K562 (cell line): ENCODE data around the gene TPO. TPM values are rescaled to one million over a fixed set of nuclear protein-coding genes. Genes with fewer than 3 reads are reported as not detected.

Experiments used
- ATAC-seq: fragments of 200-7000 bp; cut with Tn5 transposase; 3 replicates; pipeline ENCODE4 v1.9.1; 2020; ENCODE audit warnings: moderate library complexity
- BruUV-seq: library from RNA; stranded (reverse); fragments of 400-500 nt; replicated peaks from 2 replicates; lab custom pipeline; 2021; lab: Mats Ljungman, UMichigan
- CTCF ChIA-PET: fragments of 300-600 bp; formaldehyde crosslinking; extraction: SDS; loops from one replicate; lab custom pipeline; 2021; ENCODE audit warnings: low intra/inter-chr PET ratio; lab: Yijun Ruan, JAX
- POLR2A ChIA-PET: fragments of 300-600, 350-650 bp; sonication (Branson Sonifier 250); formaldehyde crosslinking; extraction: SDS; loops from one replicate; lab custom pipeline; 2021; ENCODE audit warnings: antibody characterized with exemption, inconsistent platforms; lab: Yijun Ruan, JAX
- DNase-seq, 4 experiments: peaks; one replicate each; pipeline versions ENCODE4 v3.0.0 to v3.0.0-alpha.2; 2011 to 2018; ENCODE audit warnings: low spot score in 3 of 4, mixed read lengths in 3 of 4; ENCODE audit errors: extremely low read depth in 1 of 4
- FAIRE-seq: peaks from 2 replicates; lab custom pipeline; 2011; peaks lifted over from hg19 to GRCh38; lab: Jason Lieb, UNC
- H2AFZ ChIP-seq: 2 replicates; pipeline ENCODE4 v1.6.0; 2011; ENCODE audit warnings: low read depth, low read length, control low read depth, inconsistent platforms
- H3K27ac ChIP-seq: fragments of 200-600 bp; 3 replicates; pipeline ENCODE4 v1.8.0; 2011; ENCODE audit warnings: low read depth, mild to moderate bottlenecking, control low read depth, inconsistent platforms, low read length, moderate library complexity, mixed read lengths; ENCODE audit errors: extremely low read depth
- H3K27me3 ChIP-seq, 2 experiments: fragments of 300-600 bp in 1 of 2; 2 replicates in 1 of 2; 3 replicates in 1 of 2; pipeline versions ENCODE4 v1.6.0 to v1.8.0; 2011; ENCODE audit warnings: inconsistent platforms in 2 of 2, low read length in 2 of 2, mild to moderate bottlenecking in 1 of 2, mixed read lengths in 1 of 2, moderate library complexity in 1 of 2; ENCODE audit not compliant: control insufficient read depth in 2 of 2, insufficient read depth in 2 of 2
- H3K36me3 ChIP-seq: fragments of 300-600 bp; 3 replicates; pipeline ENCODE4 v1.8.0; 2011; ENCODE audit warnings: mild to moderate bottlenecking, low read length, inconsistent platforms; ENCODE audit not compliant: control insufficient read depth, insufficient read depth
- H3K4me1 ChIP-seq, 2 experiments: fragments of 200-600 bp in 1 of 2; replicated peaks in 1 of 2; 2 replicates in 1 of 2; 3 replicates in 1 of 2; pipeline versions ENCODE4 v1.5.1 to v1.8.0; 2011; ENCODE audit warnings: inconsistent platforms in 2 of 2, low read length in 2 of 2, mild to moderate bottlenecking in 1 of 2, mixed read lengths in 1 of 2, moderate library complexity in 1 of 2; ENCODE audit not compliant: control insufficient read depth in 2 of 2, insufficient read depth in 2 of 2
- H3K4me2 ChIP-seq: 2 replicates; pipeline ENCODE4 v1.6.1; 2011; ENCODE audit warnings: low read length, control low read depth, inconsistent platforms, mixed read lengths; ENCODE audit not compliant: insufficient read depth
- H3K4me3 ChIP-seq: fragments of 200-600 bp; sonication (generic), shearing (Covaris generic); 2 replicates; pipeline ENCODE4 v1.5.1; 2016; ENCODE audit warnings: control low read depth, inconsistent platforms
- H3K79me2 ChIP-seq: fragments of 200-600 bp; 3 replicates; pipeline ENCODE4 v1.8.0; 2011; ENCODE audit warnings: low read length, inconsistent platforms; ENCODE audit not compliant: control insufficient read depth, insufficient read depth
- H3K9ac ChIP-seq, 2 experiments: 2 replicates each; pipeline versions ENCODE4 v1.6.0 to v1.6.1; 2011; ENCODE audit warnings: low read depth in 2 of 2, low read length in 2 of 2, control low read depth in 1 of 2, inconsistent platforms in 1 of 2, mild to moderate bottlenecking in 1 of 2, mixed read lengths in 1 of 2; ENCODE audit not compliant: insufficient read depth in 1 of 2
- H3K9me1 ChIP-seq: one replicate; pipeline ENCODE4 v1.6.0; 2011; ENCODE audit warnings: inconsistent platforms, mild to moderate bottlenecking, low read length, moderate library complexity; ENCODE audit not compliant: control insufficient read depth, insufficient read depth
- H3K9me3 ChIP-seq: replicated peaks from 2 replicates; pipeline ENCODE4 v1.5.1; 2011; ENCODE audit warnings: low read depth, low read length, inconsistent platforms; ENCODE audit not compliant: control insufficient read depth, insufficient read depth
- H4K20me1 ChIP-seq: replicated peaks from 2 replicates; pipeline ENCODE4 v1.6.1; 2011; ENCODE audit warnings: low read length, inconsistent platforms, mixed read lengths; ENCODE audit not compliant: control insufficient read depth, insufficient read depth
- DACH1 ChIP-seq: fragments of 450-650 bp; IDR thresholded peaks from 2 replicates; pipeline ENCODE4 v1.6.1; 2018; ENCODE audit not compliant: partially characterized antibody
- MEF2A ChIP-seq: IDR thresholded peaks from 2 replicates; pipeline ENCODE4 v1.6.1; 2011; ENCODE audit warnings: low read depth, mild to moderate bottlenecking, low read length, moderate library complexity; ENCODE audit not compliant: control insufficient read depth
- ZBTB26 ChIP-seq: fragments of 450-650 bp; formaldehyde crosslinking; IDR thresholded peaks from 2 replicates; pipeline ENCODE4 v1.4.0; 2022; ENCODE audit warnings: missing genetic modification characterization
- ZNF239 ChIP-seq: fragments of 250-450 bp; sonication (Bioruptor Pico); IDR thresholded peaks from 2 replicates; pipeline ENCODE4 v1.4.0; 2020; ENCODE audit warnings: mild to moderate bottlenecking
- WGBS: fragments of 100-300 bp; shearing (Covaris generic); methylation state at CpG from one replicate; pipeline ENCODE4 v1.1.6; 2016; ENCODE audit warnings: low coverage, mixed read lengths; ENCODE audit not compliant: insufficient coverage; ENCODE audit errors: missing lambda C conversion rate; 5-methylcytosine and 5-hydroxymethylcytosine counted together
- in situ Hi-C: fragments of 300-500 bp; cut with MboI; formaldehyde crosslinking; loops from 4 replicates; pipeline ENCODE4 v1.15.0; 2018; ENCODE audit warnings: inconsistent platforms, mixed read lengths
- intact Hi-C: fragments of 100-400 bp; cut with micrococcal nuclease; formaldehyde crosslinking; loops from 2 replicates; pipeline ENCODE4 v1.14.2; 2022
- polyA plus RNA-seq, 8 experiments: library from polyadenylated mRNA; depleted of rRNA in 4 of 8; stranded (reverse) in 5 of 8; unstranded in 3 of 8; fragments of >200 nt; fragmentation: Nextera tagmentation in 2 of 8; fragmentation: Illumina TruSeq in 1 of 8; extraction: Ambion mirVana in 2 of 8; extraction: Trizol in 1 of 8; gene quantifications; 2 replicates each; pipeline versions ENCODE4 v1.2.1 to v1.2.3, GENCODE V29; 2011 to 2014; ENCODE audit warnings: inconsistent platforms in 1 of 8, missing spikeins in 1 of 8
- total RNA-seq, 7 experiments: library from RNA; depleted of rRNA in 6 of 7; stranded (reverse); fragments of >200 nt in 6 of 7; fragmentation: Illumina TruSeq in 2 of 7; extraction: Trizol in 2 of 7; gene quantifications; 2 replicates each; pipeline versions ENCODE4 v1.2.1 to v1.2.3, GENCODE V29; 2011 to 2021; ENCODE audit warnings: low replicate concordance in 1 of 7
- TF ChIP-seq, protein P1 (sequence below): sonication (generic); formaldehyde crosslinking; IDR thresholded peaks from 2 replicates; pipeline ENCODE4 v1.8.1; 2022; ENCODE audit warnings: missing genetic modification reagents

TPO gene
- total and polyA plus RNA-seq, 9 of the 15 experiments (the other 6 are each of a cell fraction or from before 2014, with no cell fraction given) = not detected

DNA sequence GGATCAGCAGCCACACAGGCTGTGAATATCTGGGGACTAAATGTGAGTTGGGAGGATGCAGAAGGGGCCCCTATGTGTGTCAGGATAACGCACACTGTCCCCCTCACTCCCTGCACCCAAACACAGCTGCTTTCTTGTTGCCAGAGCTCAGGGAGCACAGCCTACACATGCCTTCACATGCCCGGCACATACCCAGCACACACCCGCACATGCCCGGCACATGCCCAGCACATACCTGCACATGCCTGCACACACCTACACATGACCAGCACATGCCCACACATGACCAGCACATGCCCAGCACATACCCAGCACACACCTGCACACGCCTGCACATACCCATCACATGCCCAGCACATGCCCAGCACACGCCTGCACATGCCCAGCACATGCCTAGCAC is 75.6 kb downstream of the TPO start:
- Histone ChIP-seq H3K4me3 (no peak overlapping the region), H3K4me2 (no peak overlapping the region), H3K9ac (no peak overlapping the region), H3K36me3 (no peaks in the 10 kb centered on the region), H3K9me3 (no peaks in the 10 kb centered on the region), H4K20me1 (no peaks in the 10 kb centered on the region), H3K4me1 (no peaks in the 10 kb centered on the region), H3K9me1 (no peaks in the 10 kb centered on the region), H3K27ac (no peak overlapping the region), H3K27me3 (peaks cover 2 to 32% of the 10 kb centered on the region in 2 experiments; a peak in 3 of 5 replicates), H3K79me2 (no peaks in the 10 kb centered on the region), H2AFZ (no peak overlapping the region)
- TF ChIP-seq DACH1 (no peak), ZBTB26 (no peak), MEF2A (no peak), ZNF239 (CRISPR knock-in tag) (no peak)
- TF ChIP-seq, protein P1, sequence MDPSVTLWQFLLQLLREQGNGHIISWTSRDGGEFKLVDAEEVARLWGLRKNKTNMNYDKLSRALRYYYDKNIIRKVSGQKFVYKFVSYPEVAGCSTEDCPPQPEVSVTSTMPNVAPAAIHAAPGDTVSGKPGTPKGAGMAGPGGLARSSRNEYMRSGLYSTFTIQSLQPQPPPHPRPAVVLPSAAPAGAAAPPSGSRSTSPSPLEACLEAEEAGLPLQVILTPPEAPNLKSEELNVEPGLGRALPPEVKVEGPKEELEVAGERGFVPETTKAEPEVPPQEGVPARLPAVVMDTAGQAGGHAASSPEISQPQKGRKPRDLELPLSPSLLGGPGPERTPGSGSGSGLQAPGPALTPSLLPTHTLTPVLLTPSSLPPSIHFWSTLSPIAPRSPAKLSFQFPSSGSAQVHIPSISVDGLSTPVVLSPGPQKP = no peak
- intact Hi-C loops (no loop called here), in situ Hi-C loops (no loop called here)
- BruUV-seq = no TSS peak
- no peak for ATAC-seq
- WGBS = 3% methylated on average over 6 of the region's 6 CpGs
- POLR2A ChIA-PET = interaction anchor here (0.7 kb wide), 1 partner anchor 12 kb away, joined by 3 read pairs; no protein-coding TSS in a partner anchor
- CTCF ChIA-PET = no interaction called here
- FAIRE-seq = no peak
- no peak for DNase-seq
